GM23338 (cell line): ENCODE results near the gene PTER.

Experiments used
- CREB1 ChIP-seq: fragments of 250-450 bp; sonication (Bioruptor Pico); IDR thresholded peaks from 2 replicates; pipeline ENCODE4 v1.5.0; 2020; ENCODE audit warnings: low read depth, mild to moderate bottlenecking, moderate library complexity
- ETS1 ChIP-seq: IDR thresholded peaks from 2 replicates; pipeline ENCODE4 v1.6.1; 2016; ENCODE audit warnings: antibody characterized with exemption
- EZH2 ChIP-seq: fragments of 200-600 bp; sonication (generic); IDR thresholded peaks from one replicate; pipeline ENCODE4 v1.8.0; 2017; ENCODE audit warnings: antibody characterized with exemption, mild to moderate bottlenecking, low read depth; ENCODE audit not compliant: unreplicated experiment
- EZH2phosphoT487 ChIP-seq: fragments of 200-600 bp; sonication (generic); IDR thresholded peaks from one replicate; pipeline ENCODE4 v1.8.1; 2018; ENCODE audit warnings: antibody characterized with exemption; ENCODE audit not compliant: unreplicated experiment
- NANOG ChIP-seq: IDR thresholded peaks from 2 replicates; pipeline ENCODE4 v1.6.1; 2016; ENCODE audit warnings: antibody characterized with exemption, borderline replicate concordance
- POLR2AphosphoS5 ChIP-seq: IDR thresholded peaks from 2 replicates; pipeline ENCODE4 v1.6.1; 2016; ENCODE audit warnings: antibody characterized with exemption, low read depth
- ZNF114 ChIP-seq: fragments of 250-450 bp; sonication (Bioruptor Pico); IDR thresholded peaks from 2 replicates; pipeline ENCODE4 v1.5.0; 2020; ENCODE audit warnings: mild to moderate bottlenecking, moderate library complexity
- ZNF331 ChIP-seq: fragments of 250-450 bp; sonication (Bioruptor Pico); IDR thresholded peaks from 2 replicates; pipeline ENCODE4 v1.5.0; 2020; ENCODE audit warnings: low read depth, mild to moderate bottlenecking, moderate library complexity
- TF ChIP-seq, protein P1 (sequence below), 2 experiments: fragments of 200-600 bp in 1 of 2; sonication (generic) in 1 of 2; conservative IDR thresholded peaks; 2 replicates each; pipeline versions ENCODE4 v1.5.1 to v1.6.1; 2016 to 2017; ENCODE audit warnings: antibody characterized with exemption in 2 of 2, low read depth in 2 of 2, mild to moderate bottlenecking in 2 of 2, moderate library complexity in 1 of 2

GRCh38 chr10:16547973-16548372, 111.2 kb downstream of the PTER start:
- TF ChIP-seq, protein P1, sequence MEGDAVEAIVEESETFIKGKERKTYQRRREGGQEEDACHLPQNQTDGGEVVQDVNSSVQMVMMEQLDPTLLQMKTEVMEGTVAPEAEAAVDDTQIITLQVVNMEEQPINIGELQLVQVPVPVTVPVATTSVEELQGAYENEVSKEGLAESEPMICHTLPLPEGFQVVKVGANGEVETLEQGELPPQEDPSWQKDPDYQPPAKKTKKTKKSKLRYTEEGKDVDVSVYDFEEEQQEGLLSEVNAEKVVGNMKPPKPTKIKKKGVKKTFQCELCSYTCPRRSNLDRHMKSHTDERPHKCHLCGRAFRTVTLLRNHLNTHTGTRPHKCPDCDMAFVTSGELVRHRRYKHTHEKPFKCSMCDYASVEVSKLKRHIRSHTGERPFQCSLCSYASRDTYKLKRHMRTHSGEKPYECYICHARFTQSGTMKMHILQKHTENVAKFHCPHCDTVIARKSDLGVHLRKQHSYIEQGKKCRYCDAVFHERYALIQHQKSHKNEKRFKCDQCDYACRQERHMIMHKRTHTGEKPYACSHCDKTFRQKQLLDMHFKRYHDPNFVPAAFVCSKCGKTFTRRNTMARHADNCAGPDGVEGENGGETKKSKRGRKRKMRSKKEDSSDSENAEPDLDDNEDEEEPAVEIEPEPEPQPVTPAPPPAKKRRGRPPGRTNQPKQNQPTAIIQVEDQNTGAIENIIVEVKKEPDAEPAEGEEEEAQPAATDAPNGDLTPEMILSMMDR (conservative IDR thresholded peaks at IDR 0.05; ENCODE audit: low read depth in 2 of 2) = no peak
- TF ChIP-seq ZNF114 (no peak), EZH2 (no peak), CREB1 (CRISPR knock-in tag) (no peak), EZH2phosphoT487 (no peak), ZNF331 (no peak), NANOG (no peak), POLR2AphosphoS5 (no peak), ETS1 (no peak)
